Chondrocyte (in vitro differentiated cells): ENCODE measurements around the gene SIL1. TPM values are rescaled to one million over a fixed set of nuclear protein-coding genes. Genes with fewer than 3 reads are reported as not detected.

ENCODE experiments used
- DNase-seq: peaks from one replicate; pipeline ENCODE4 v3.0.0; 2021; ENCODE audit warnings: mixed read lengths, low spot score
- H3K27ac Mint-ChIP-seq: one replicate; pipeline ENCODE4 v1.8.0; 2021; ENCODE audit warnings: mild to moderate bottlenecking, moderate library complexity, mixed read lengths; ENCODE audit not compliant: unreplicated experiment
- H3K27me3 Mint-ChIP-seq: 2 replicates; pipeline ENCODE4 v1.8.0; 2021; ENCODE audit warnings: low read depth, mixed read lengths
- H3K36me3 Mint-ChIP-seq: 2 replicates; pipeline ENCODE4 v1.8.0; 2021; ENCODE audit warnings: low read depth, mixed read lengths
- H3K4me1 Mint-ChIP-seq: 2 replicates; pipeline ENCODE4 v1.8.0; 2021; ENCODE audit warnings: low read depth, mild to moderate bottlenecking, mixed read lengths
- H3K4me3 Mint-ChIP-seq: one replicate; pipeline ENCODE4 v1.8.0; 2021; ENCODE audit warnings: mild to moderate bottlenecking, moderate library complexity, mixed read lengths; ENCODE audit not compliant: unreplicated experiment
- H3K9me3 Mint-ChIP-seq: 2 replicates; pipeline ENCODE4 v1.8.0; 2021; ENCODE audit warnings: low read depth, mixed read lengths
- total RNA-seq: library from RNA; stranded (reverse); gene quantifications from 3 replicates; pipeline ENCODE4 v1.2.1, GENCODE V29; 2021
- TF ChIP-seq, protein P1 (sequence below): fragments of 200-600 bp; sonication (generic); IDR thresholded peaks from 2 replicates; pipeline ENCODE4 v1.5.0; 2021; ENCODE audit warnings: antibody characterized with exemption, mild to moderate bottlenecking, moderate library complexity

SIL1 gene
- total RNA-seq, 1 donor from 2014 or later = 71.1 TPM

DNA sequence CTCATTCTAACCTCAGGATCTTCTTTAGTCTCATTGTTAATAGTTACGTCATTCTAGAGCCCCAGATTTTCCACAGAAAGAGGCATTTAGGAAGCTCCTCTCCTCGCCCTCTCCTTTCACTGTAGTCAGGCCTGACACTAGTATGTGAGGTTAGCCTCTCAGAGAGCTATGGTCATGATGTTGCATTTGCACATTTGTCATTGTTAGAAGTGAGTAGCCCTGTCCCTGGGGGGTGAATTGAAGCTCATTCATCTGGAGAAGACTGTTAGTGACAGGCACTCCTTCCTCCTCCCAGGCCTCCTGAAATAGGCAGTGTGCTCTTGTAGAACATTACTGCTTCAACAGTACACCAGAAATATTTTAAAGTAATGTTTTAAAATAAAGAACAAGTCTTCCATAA lies 296.5 kb downstream of the SIL1 start:
- Mint-ChIP-seq H3K27me3 (no peaks in the 10 kb centered on the region), H3K4me1 (peaks cover 78% of the 10 kb centered on the region), H3K27ac (peak overlapping the region; percentile 55), H3K4me3 (no peak overlapping the region), H3K36me3 (peaks cover 22% of the 10 kb centered on the region), H3K9me3 (peaks cover 7% of the 10 kb centered on the region)
- DNase-seq = no peak
- TF ChIP-seq, protein P1, sequence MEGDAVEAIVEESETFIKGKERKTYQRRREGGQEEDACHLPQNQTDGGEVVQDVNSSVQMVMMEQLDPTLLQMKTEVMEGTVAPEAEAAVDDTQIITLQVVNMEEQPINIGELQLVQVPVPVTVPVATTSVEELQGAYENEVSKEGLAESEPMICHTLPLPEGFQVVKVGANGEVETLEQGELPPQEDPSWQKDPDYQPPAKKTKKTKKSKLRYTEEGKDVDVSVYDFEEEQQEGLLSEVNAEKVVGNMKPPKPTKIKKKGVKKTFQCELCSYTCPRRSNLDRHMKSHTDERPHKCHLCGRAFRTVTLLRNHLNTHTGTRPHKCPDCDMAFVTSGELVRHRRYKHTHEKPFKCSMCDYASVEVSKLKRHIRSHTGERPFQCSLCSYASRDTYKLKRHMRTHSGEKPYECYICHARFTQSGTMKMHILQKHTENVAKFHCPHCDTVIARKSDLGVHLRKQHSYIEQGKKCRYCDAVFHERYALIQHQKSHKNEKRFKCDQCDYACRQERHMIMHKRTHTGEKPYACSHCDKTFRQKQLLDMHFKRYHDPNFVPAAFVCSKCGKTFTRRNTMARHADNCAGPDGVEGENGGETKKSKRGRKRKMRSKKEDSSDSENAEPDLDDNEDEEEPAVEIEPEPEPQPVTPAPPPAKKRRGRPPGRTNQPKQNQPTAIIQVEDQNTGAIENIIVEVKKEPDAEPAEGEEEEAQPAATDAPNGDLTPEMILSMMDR = no peak

GRCh38 chr5:138900281-138900965 lies 297.7 kb downstream of the SIL1 start:
- peak overlapping the region; percentile 80 for H3K27ac Mint-ChIP-seq
- peaks cover 7% of the 10 kb centered on the region for H3K9me3 Mint-ChIP-seq
- H3K36me3 Mint-ChIP-seq = peaks cover 22% of the 10 kb centered on the region
- H3K4me3 Mint-ChIP-seq = no peak overlapping the region
- TF ChIP-seq, protein P1 = no peak
- DNase-seq = no peak
- peaks cover 74% of the 10 kb centered on the region for H3K4me1 Mint-ChIP-seq
- H3K27me3 Mint-ChIP-seq = no peaks in the 10 kb centered on the region

- no peak for DNase-seq
- TF ChIP-seq, protein P1 = no peak
- peaks cover 63% of the 10 kb centered on the region for H3K4me1 Mint-ChIP-seq
- H3K36me3 Mint-ChIP-seq = peaks cover 20% of the 10 kb centered on the region
- no peaks in the 10 kb centered on the region for H3K27me3 Mint-ChIP-seq
- no peak overlapping the region for H3K27ac Mint-ChIP-seq
- peaks cover 7% of the 10 kb centered on the region for H3K9me3 Mint-ChIP-seq
- no peak overlapping the region for H3K4me3 Mint-ChIP-seq
Measured at GRCh38 chr5:138898742-138899141, 299.4 kb downstream of the SIL1 start.

DNA sequence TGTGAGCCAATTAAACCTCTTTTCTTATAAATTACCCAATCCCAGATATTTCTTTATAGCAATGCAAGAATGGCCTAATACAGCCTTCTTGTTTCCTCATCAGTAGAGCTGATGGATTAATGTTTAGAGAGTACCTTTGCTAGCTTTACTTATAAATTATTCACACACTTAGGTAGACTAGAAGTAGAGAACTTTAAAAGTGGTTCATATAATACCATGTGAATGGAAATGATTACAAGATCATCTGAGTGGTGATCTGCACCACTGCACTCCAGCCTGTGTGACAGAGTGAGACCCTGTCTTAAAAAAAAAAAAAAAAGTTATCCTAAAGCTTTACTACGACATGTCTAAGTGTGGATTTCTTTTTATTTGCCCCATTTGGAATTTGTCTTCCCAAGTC lies 299.9 kb downstream of the SIL1 start:
- Mint-ChIP-seq H3K4me1 (peaks cover 58% of the 10 kb centered on the region), H3K27me3 (no peaks in the 10 kb centered on the region), H3K36me3 (peaks cover 16% of the 10 kb centered on the region), H3K27ac (peak overlapping the region; percentile 47), H3K4me3 (no peak overlapping the region), H3K9me3 (peaks cover 7% of the 10 kb centered on the region)
- no peak for DNase-seq
- TF ChIP-seq, protein P1 = no peak

Other genes with a start within 250 kb of the SIL1 start
- 150 to 218 TPM (median 153 TPM) in 3 replicates for gene MATR3, start 95.4 kb upstream of the SIL1 start, total RNA-seq
- gene PAIP2, start 143.5 kb upstream of the SIL1 start, total RNA-seq = 43.8 to 53.0 TPM (median 47.9 TPM) in 3 replicates
- gene SLC23A1, start 184.9 kb upstream of the SIL1 start, total RNA-seq = not detected in 3 replicates
- gene MZB1, start 191.5 kb upstream of the SIL1 start, total RNA-seq = not detected in 3 replicates
- 0.97 to 2.4 TPM (median 2.3 TPM) in 3 replicates for gene PROB1, start 196.7 kb upstream of the SIL1 start, total RNA-seq
- 2.7 to 3.7 TPM (median 3.7 TPM) in 3 replicates for gene SPATA24, start 205.7 kb upstream of the SIL1 start, total RNA-seq
- gene DNAJC18, start 241.2 kb upstream of the SIL1 start, total RNA-seq = 17.4 to 27.0 TPM (median 25.6 TPM) in 3 replicates